T follicular helper cell (primary cell): ENCODE measurements around the gene PCBP4.
"Not testable (repeated sequence)": the region's sequence is repeated elsewhere in the genome, so short reads cannot be mapped to it uniquely, and the experiment has no call there.

Experiments
- DNase-seq: peaks from one replicate; pipeline ENCODE4 v3.0.0-alpha.2; 2020; ENCODE audit warnings: low read depth

The PCBP4 gene

DNA sequence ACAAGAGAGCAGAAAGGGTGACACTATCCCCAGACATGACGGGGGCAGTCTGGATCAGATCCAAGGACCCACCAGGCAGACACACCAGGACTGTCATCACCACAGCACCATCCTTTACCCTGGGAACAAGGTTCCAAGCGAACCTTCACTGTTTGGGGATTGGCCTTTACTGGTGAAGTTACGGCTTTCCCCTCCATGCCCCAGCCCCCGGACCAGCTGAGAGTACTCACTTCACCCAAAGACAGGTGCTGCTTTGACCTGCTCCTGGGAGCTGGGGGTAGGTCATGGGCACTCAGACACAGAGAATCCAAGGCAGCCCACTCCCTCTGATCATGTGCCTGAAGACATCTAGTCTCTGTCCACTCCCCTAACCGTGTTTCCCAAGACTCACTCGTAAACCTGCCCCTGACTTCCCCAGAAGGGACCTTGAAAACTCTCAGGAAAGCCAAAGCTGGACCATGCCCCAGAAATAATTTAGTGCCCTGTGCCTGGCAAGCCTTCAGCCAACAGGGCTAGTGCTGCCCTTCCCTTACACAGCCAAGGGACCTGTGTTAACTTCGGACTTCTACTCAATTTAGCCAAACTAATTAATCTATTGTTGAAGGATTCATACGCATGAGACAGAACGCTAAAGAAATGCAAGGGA, 28.4 kb downstream of the PCBP4 start:
- DNase-seq = no peak

DNA sequence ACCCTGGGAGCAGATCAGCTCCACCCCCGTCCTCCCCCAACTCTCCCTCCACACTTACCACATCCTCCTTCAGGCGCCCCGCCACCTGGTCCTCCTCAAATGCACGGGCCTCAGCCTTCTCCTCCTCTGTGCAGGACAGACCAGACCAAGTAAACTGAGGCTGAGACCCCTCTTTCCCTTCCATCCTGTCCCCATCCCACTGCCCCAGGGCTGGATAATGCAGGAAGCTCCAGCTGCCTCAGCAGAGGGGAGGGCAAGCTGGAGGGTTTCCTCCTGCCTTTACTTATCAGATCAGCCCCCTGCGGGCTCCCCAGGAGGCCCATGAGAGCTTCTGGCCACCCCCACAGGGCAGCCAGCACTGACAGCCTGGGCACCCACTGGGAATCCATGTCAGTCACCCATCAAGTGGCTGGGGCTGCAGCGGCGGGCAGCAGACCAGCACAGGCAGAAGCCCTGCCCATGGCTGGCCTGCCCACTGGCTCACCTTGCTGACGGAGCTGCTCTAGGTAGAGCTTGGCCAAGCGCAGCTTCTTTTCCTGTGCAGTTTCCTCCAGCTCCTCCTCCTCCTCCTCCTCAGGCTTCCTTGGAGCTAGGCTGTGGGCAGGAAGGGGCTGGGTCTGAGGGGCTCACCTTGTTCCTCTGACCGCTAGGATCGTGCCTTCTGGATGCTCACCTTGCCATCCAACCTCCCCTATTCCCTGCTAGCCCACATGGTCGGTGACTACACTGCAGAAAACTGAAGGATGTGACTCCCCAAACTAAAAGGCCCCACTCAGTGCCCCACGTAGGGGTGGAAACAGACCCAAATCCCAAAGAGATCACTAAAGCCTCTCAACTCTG, 29.4 kb downstream of the PCBP4 start:
- DNase-seq = no peak

GRCh38 chr3:51937014-51937413, 30.2 kb downstream of the PCBP4 start:
- no peak for DNase-seq

DNA sequence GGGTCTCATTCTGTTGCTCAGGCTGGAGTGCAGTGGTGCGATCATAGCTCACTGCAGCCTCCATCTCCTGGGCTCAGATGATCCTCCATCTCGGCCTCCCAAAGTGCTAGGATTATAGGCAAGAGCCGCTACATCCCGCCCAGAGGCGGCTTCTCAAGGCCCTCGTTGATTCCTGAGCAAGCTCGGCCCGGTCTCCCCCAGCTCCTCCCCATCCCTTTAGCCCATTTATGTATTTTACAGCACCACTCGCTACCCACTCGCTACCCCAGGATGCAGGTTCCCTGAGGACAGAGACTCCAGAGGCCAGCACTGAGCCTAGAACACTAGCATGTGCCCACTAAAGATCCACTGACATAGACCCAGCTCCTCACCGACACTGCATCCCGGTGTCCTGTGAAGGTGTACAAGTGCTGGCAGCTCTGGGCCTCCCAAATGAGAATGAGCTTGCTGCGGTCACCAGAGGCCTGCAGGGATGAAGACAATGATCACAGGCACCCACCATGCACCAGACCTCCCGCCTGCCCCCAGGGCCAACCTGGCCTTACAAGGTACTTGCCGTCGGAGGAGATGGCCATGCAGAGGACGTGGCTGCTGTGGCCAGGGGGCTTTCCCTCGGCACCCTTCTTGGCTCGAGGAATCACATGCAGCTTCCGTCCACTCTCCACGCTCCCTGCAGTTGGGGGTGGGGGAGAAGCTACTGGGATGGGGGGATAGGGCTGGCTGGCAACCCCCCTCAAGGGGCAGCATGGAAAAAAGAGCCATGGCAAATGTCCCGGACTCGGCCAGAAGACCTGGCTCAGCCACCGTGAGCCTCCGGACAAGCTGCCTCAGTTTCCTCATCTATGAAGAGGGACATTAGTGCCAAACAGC, 31.1 kb downstream of the PCBP4 start:
- no peak for DNase-seq

- DNase-seq = no peak
Measured at GRCh38 chr3:51934991-51935885, 32.0 kb downstream of the PCBP4 start.

GRCh38 chr3:51934139-51934850, 33.0 kb downstream of the PCBP4 start:
- no peak for DNase-seq

DNA sequence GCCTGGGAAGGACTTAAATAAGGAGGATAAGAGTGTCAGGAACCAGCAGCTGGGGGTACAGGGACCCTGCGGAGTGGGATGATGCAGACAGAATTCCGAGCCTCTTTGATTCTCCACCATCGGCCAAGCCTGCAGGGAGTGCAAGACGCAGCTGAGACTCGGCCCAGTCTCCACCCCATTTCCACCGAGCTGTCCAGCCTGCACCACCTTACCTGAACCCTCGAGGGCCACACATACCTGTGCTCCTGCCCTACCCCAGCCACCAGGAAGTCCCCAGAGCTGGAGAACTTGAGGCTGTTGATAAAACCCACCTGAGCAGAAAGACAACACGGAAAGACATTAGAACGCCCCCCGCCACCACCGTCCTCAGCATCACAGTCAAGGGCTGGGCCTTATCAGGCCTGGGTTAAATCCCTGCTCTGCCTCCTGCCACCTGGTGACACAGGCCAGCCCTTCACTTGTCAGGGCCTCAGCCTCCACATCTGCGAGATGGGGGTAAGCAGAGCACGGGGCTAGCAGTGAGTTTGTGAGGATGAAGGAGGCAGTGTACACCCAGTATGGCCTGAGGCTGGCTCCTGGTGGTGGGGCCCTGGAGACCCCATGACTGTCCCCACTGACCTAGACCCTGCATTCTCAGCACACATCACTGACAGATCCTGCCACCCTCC, 33.6 kb downstream of the PCBP4 start:
- no peak for DNase-seq

DNA sequence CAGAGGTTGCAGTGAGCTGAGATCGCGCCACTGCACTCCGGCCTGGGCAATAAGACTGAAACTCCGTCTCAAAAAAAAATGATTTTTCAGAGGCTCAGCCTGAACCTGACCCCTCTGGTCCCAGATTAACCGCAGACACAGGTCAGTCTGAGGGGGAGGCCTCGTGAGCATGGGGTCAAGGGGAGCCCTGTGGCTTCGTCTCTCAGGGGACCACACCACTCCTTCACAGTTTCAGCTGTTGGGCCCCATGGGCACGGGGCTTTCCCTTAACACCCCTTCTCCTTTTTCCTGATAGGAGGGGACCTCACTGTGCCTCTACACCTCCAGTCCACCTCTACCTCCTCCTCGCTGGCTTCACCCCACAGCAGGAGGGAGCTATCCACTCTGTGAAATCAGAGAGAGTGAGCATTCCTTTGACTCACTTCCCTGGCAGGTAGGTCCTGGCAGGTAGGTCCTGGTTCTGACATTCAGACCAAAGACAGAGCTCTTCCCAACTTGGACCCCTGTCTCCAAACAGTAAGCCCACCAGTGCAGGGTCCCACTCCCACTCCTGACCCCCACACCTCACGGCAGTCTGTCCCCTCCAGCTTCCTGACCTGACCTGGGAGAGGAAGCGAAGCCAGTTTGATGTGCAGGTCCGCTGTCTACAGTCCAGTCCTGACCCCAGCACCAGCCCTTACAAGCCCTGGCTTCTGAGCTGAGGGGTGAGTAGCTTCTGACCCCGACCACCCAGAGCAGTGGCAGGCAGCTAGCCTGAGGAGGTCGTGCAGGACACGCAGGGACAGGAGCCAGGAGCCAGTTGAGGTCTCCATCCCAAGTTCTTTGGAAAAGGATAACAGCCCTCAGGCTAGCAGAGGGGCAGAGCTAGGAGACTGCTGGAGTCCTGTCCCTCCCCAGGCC, 34.5 kb downstream of the PCBP4 start:
- DNase-seq = no peak

DNA sequence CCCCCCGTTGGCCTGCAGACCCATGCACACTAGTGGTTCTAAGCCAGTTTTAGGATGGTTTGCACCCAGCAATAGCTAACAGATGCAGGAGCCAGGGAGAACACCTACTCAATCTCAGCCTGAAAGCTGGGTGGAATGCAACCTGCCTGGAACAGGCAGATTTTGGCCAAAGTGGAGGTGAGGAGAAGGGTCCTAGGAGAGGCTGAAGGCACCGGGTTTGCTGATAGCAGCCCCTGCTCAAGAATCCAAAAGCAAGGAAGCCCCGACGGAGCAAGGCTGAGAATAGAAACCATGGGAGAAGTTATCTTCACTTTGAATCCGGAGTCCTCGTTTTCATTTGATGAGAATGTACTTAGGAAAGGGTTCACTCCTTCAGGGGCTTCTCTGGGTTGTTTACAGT, 35.5 kb downstream of the PCBP4 start:
- no peak for DNase-seq

DNA sequence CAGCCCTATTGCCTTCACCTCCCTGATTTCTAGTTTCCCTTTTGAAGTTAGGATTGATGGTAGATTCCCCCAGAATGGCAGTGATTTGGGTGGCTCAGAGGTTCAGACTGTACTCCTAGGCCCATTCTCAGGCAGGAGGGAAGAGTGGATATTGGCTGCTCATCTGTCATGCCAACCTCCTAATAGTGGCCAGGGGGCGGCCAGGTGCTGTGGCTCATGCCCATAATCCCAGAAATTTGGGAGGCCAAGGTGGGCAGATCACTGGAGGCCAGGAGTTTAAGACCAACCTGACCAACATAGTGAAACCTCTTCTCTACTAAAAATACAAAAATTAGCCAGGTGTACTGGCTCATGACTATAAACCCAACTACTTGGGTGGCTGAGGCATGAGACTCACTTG, 36.8 kb downstream of the PCBP4 start:
- DNase-seq = no peak

DNA sequence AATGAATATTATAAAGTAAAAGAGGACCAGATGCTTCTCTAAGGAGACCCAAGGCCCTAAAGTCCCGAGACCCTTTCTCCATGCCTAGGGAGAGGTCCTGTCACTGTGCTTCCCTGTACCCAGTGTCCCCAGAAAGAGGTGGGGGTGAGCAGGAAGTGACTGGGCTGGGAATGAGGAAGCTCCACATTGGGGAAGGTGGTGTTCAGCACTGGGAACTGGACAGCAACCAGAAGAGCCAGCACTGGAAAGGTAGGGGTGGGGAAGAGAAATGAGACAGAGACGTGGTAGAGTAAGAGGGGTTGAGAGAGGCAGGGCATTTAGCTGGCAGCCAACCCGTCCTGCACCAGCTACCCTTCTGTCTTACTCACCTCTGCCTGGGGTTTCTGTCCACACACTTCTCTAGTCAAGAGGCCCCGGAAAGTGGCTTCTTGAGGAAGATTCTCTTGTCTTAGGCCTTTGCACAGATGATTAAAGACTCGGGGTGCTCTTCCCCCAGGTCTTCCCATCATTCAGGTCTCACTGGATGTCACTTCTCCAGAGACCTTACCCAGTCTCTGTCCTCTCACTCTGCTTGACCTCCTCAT, 37.7 kb downstream of the PCBP4 start:
- DNase-seq = no peak

DNA sequence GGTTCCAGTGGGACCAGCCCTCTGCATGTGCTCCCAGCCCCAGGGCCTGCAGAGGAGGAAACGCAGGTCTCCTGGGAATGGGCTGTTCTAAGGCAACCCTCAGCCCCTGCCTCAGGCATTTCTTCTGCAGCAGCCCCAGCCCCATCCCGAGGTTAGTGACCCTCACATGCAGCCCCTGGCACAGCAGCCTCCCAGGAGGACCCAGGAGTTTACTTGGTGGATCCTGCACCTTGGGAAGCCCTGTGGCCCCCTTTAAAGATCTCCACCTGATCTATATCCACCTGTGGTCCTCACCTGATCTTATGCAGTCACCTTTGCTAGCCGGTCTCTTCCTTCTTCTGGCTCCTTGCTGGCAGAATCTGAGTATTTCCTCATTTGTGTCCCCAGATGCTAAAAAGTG, 38.3 kb downstream of the PCBP4 start:
- not testable (repeated sequence) for DNase-seq

DNA sequence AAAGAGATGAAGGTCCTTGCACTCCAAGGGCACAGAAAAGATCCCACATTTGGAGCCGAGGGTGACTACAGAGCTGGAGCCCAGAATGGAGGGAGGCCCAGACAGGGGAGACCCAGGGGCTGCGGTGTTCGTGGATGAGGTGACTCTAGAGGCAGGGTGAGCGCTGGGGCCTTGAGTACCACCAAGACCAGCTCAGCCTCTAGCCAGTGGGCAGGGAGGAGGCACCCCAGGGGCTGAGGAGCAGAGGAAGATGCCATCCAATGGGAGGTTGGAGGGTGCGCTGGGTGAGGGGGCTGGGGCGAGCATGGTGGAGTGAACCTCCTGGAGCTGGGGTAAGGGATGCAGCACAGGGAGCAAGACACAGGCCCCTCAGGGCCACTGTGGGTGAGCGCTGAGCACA, 38.8 kb downstream of the PCBP4 start:
- no peak for DNase-seq

GRCh38 chr3:51927061-51927977, 39.9 kb downstream of the PCBP4 start:
- no peak for DNase-seq

DNA sequence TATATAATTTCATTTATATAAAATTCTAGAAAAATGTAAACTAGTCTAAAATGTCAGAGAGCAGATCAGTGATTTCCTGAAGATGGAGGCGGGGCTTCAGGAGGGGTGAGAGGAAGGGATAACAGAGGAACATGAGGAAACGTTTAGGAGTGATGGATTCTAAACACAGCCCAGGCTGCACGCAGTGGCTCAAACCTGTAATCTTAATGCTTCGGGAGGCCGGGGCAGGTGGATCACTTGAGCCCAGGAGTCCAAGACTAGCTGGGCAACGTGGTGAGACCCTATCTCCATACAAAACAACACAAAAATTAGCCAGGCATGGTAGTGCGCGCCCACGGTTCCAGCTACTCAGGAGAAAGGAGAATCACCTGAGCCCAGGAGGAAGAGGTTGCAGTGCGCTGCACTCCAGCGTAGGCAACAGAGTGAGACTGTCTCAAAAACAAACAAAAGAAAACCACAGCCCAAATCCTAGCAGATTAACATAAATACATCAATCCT, 46.1 kb downstream of the PCBP4 start:
- no peak for DNase-seq

DNA sequence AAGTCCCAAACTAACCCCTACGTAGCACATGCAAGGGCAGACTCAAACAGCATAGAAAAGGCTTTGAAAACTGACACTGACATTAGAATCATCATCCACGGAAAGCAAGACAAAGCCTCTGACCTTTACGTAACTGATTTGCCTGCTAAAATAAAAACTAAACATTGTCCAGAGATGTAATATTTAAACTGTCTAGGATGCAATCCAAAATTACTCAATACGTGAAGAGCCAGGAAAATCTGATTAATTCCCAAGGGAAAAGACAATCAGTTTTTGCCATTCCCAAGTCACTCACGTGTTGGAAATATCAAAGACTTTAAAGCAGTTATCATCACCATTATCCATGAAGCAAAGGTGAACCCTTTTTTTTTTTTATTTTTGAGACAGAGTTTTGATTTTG, 50.8 kb downstream of the PCBP4 start:
- DNase-seq = no peak

DNA sequence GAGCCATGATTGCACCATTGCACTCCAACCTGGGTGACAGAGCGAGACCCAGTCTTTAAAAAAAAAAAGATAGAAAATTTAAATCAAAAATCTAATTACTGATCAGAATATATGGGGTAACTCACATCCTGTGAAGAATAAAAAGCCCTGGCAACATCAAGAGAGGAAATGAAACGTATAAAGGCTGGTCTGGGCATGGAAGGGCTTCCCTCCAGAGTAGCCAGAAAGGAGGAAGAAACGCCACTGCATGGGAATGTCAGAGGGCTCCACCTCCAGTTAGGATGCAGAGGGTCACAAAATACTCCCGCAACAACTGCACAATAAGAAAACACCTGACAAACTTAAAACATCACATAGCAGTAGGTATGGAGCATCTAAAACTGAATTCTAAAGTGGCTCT, 59.2 kb downstream of the PCBP4 start:
- no peak for DNase-seq
